Daoy (cell line): ENCODE results near the gene TRIP6. TPM values are rescaled to one million over a fixed set of nuclear protein-coding genes. Genes with fewer than 3 reads are reported as not detected.
"Not testable (repeated sequence)": the region's sequence is repeated elsewhere in the genome, so short reads cannot be mapped to it uniquely, and the experiment has no call there.

ENCODE experiments used
- DNase-seq: peaks from one replicate; pipeline ENCODE4 v3.0.0-alpha.2; 2015; ENCODE audit warnings: low read depth
- total RNA-seq: library from RNA; depleted of rRNA; stranded (reverse); fragments of >200 nt; shearing (Covaris generic); gene quantifications from 2 replicates; pipeline ENCODE4 v1.2.3, GENCODE V29; 2014

The TRIP6 gene
- total RNA-seq, 1 experiment from 2014 or later: 203 TPM

GRCh38 chr7:100890653-100891567, 23.7 kb downstream of the TRIP6 start:
- DNase-seq: no peak

- peak; percentile 67 for DNase-seq
These were observed 24.5 kb downstream of the TRIP6 start for GRCh38 chr7:100891568-100892247.

GRCh38 chr7:100892364-100893317, 25.5 kb downstream of the TRIP6 start:
- no peak for DNase-seq

GRCh38 chr7:100893318-100893895, 26.2 kb downstream of the TRIP6 start:
- DNase-seq: no peak

GRCh38 chr7:100893910-100894721, 26.9 kb downstream of the TRIP6 start:
- no peak for DNase-seq

GRCh38 chr7:100894860-100895700, 27.9 kb downstream of the TRIP6 start:
- peak; percentile 72 for DNase-seq

- no peak for DNase-seq
These were observed 28.4 kb downstream of the TRIP6 start, which contains the start of gene ACHE for GRCh38 chr7:100895701-100895955. Gene ACHE (minus strand): TSS chr7:100895888. CDS start chr7:100894232, 1,656 bp downstream.

- peak; percentile 63 for DNase-seq
These were observed 29.0 kb downstream of the TRIP6 start for GRCh38 chr7:100895956-100896731.

- peak; percentile 49 for DNase-seq
These were observed 29.8 kb downstream of the TRIP6 start for GRCh38 chr7:100896732-100897608.

- no peak for DNase-seq
These were observed 30.7 kb downstream of the TRIP6 start for GRCh38 chr7:100897772-100898454.

- DNase-seq: no peak
These were observed 32.2 kb downstream of the TRIP6 start for GRCh38 chr7:100899432-100899831.

GRCh38 chr7:100900978-100901377, 33.8 kb downstream of the TRIP6 start:
- no peak for DNase-seq

GRCh38 chr7:100901921-100902332, 34.7 kb downstream of the TRIP6 start:
- no peak for DNase-seq

- DNase-seq: no peak
These were observed 35.5 kb downstream of the TRIP6 start for GRCh38 chr7:100902638-100903037.

GRCh38 chr7:100908512-100908911, 41.3 kb downstream of the TRIP6 start:
- no peak for DNase-seq

GRCh38 chr7:100910443-100910842, 43.3 kb downstream of the TRIP6 start:
- DNase-seq: not testable (repeated sequence)

GRCh38 chr7:100911484-100911883, 44.3 kb downstream of the TRIP6 start:
- DNase-seq: no peak
